DND-41 (cell line): ENCODE data around the gene MAGI1.

Experiments used
- ATAC-seq: fragments of 200-7000 bp; cut with Tn5 transposase; 3 replicates; pipeline ENCODE4 v1.9.1; 2021; ENCODE audit warnings: low read depth; ENCODE audit not compliant: insufficient read depth
- DNase-seq: peaks from one replicate; pipeline ENCODE4 v3.0.0-alpha.2; 2020
- H2AFZ ChIP-seq: 2 replicates; pipeline ENCODE4 v1.6.0; 2012; ENCODE audit warnings: low read depth, low read length
- H3K27ac ChIP-seq: 2 replicates; pipeline ENCODE4 v1.5.1; 2012; ENCODE audit warnings: low read length, inconsistent platforms
- H3K27me3 ChIP-seq: fragments of 200-600 bp; sonication (generic); 2 replicates; pipeline ENCODE4 v1.6.0; 2012; ENCODE audit warnings: low read length, mild to moderate bottlenecking, inconsistent platforms; ENCODE audit not compliant: insufficient read depth, poor library complexity
- H3K36me3 ChIP-seq: 2 replicates; pipeline ENCODE4 v1.5.1; 2012; ENCODE audit warnings: low read length, inconsistent platforms; ENCODE audit not compliant: insufficient read depth
- H3K4me1 ChIP-seq: 2 replicates; pipeline ENCODE4 v1.5.1; 2012; ENCODE audit warnings: mild to moderate bottlenecking, low read length; ENCODE audit not compliant: insufficient read depth
- H3K4me2 ChIP-seq: 2 replicates; pipeline ENCODE4 v1.6.0; 2012; ENCODE audit warnings: mild to moderate bottlenecking, moderate library complexity, low read length, inconsistent platforms; ENCODE audit not compliant: insufficient read depth
- H3K4me3 ChIP-seq, 2 experiments: fragments of 200-600 bp in 1 of 2; shearing (Covaris generic) in 1 of 2; 2 replicates each; pipeline ENCODE4 v1.5.1; 2012 to 2016; ENCODE audit warnings: inconsistent platforms in 2 of 2, low read length in 2 of 2, mild to moderate bottlenecking in 2 of 2, low read depth in 1 of 2, moderate library complexity in 1 of 2
- H3K79me2 ChIP-seq: 2 replicates; pipeline ENCODE4 v1.6.0; 2012; ENCODE audit warnings: low read length, inconsistent platforms; ENCODE audit not compliant: insufficient read depth
- H3K9ac ChIP-seq: 2 replicates; pipeline ENCODE4 v1.6.0; 2012; ENCODE audit warnings: low read depth, mild to moderate bottlenecking, inconsistent platforms, low read length, moderate library complexity
- H3K9me3 ChIP-seq: 2 replicates; pipeline ENCODE4 v1.5.1; 2012; ENCODE audit warnings: low read length, moderate library complexity, mild to moderate bottlenecking, inconsistent platforms; ENCODE audit not compliant: insufficient read depth, severe bottlenecking
- H4K20me1 ChIP-seq: 2 replicates; pipeline ENCODE4 v1.6.0; 2012; ENCODE audit warnings: low read length; ENCODE audit not compliant: insufficient read depth
- EZH2 ChIP-seq: IDR thresholded peaks from 3 replicates; pipeline ENCODE4 v1.6.1; 2012; ENCODE audit warnings: borderline replicate concordance, low read depth, mild to moderate bottlenecking, moderate library complexity, low read length, inconsistent platforms; ENCODE audit not compliant: severe bottlenecking
- TF ChIP-seq, protein P1 (sequence below): IDR thresholded peaks from 2 replicates; pipeline ENCODE4 v1.5.1; 2012; ENCODE audit warnings: borderline replicate concordance, low read length, moderate library complexity, mild to moderate bottlenecking; ENCODE audit not compliant: poor library complexity, severe bottlenecking; ENCODE audit errors: extremely low read depth

MAGI1 gene

DNA sequence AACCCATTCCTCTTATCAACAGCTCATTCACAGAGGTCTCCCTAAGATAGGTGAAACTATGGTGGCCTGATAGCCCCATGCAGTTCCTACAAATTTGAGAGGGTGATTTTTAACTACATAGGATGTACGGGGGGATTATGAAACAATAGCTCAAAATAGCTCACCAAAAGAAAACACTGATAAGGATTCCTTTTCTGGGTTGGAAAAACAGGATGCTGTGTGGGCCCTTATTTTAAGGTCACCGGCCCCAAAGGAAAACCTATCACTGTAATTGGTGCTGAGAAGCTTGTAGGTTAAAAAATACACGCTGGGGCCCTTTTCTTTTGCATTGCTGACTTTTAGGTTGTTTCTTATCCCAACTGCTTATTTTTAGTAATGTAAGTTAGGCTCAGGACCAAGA lies 627.4 kb downstream of the MAGI1 start:
- H3K4me2 ChIP-seq: no peak overlapping the region
- TF ChIP-seq, protein P1, sequence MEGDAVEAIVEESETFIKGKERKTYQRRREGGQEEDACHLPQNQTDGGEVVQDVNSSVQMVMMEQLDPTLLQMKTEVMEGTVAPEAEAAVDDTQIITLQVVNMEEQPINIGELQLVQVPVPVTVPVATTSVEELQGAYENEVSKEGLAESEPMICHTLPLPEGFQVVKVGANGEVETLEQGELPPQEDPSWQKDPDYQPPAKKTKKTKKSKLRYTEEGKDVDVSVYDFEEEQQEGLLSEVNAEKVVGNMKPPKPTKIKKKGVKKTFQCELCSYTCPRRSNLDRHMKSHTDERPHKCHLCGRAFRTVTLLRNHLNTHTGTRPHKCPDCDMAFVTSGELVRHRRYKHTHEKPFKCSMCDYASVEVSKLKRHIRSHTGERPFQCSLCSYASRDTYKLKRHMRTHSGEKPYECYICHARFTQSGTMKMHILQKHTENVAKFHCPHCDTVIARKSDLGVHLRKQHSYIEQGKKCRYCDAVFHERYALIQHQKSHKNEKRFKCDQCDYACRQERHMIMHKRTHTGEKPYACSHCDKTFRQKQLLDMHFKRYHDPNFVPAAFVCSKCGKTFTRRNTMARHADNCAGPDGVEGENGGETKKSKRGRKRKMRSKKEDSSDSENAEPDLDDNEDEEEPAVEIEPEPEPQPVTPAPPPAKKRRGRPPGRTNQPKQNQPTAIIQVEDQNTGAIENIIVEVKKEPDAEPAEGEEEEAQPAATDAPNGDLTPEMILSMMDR: no peak
- no peak for TF ChIP-seq EZH2
- no peak for DNase-seq
- no peaks in the 10 kb centered on the region for H3K27me3 ChIP-seq
- H3K79me2 ChIP-seq: no peaks in the 10 kb centered on the region
- H3K36me3 ChIP-seq: no peaks in the 10 kb centered on the region
- no peaks in the 10 kb centered on the region for H4K20me1 ChIP-seq
- H2AFZ ChIP-seq: no peak overlapping the region
- H3K9ac ChIP-seq: no peak overlapping the region
- ATAC-seq: no peak
- H3K4me3 ChIP-seq: no peak overlapping the region
- H3K9me3 ChIP-seq: no peaks in the 10 kb centered on the region
- H3K27ac ChIP-seq: no peak overlapping the region
- no peaks in the 10 kb centered on the region for H3K4me1 ChIP-seq

DNA sequence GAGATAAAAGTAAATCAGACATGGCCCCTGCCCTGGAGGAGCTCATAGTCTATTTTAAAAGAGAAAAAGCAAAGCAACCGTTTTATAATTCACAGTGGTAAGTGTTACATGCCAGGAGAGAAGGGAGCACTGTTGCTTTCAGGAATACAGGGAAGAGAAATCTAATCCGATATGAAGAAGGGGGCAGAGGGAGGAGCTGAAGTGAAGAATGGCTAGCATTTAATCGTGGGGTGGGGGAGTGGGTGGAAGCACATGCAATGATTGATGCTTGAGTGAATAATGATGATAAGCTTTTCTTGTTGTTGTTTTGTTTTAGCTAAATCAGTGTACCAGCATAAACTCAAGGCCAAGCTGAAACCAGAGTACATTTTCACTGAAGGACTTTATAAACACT lies 629.5 kb downstream of the MAGI1 start:
- no peak overlapping the region for H3K9ac ChIP-seq
- no peak overlapping the region for H3K4me3 ChIP-seq
- H3K79me2 ChIP-seq: no peaks in the 10 kb centered on the region
- no peak overlapping the region for H3K27ac ChIP-seq
- ATAC-seq: no peak
- no peaks in the 10 kb centered on the region for H3K36me3 ChIP-seq
- H2AFZ ChIP-seq: no peak overlapping the region
- no peak overlapping the region for H3K4me2 ChIP-seq
- no peak for DNase-seq
- no peaks in the 10 kb centered on the region for H4K20me1 ChIP-seq
- H3K9me3 ChIP-seq: no peaks in the 10 kb centered on the region
- H3K4me1 ChIP-seq: no peaks in the 10 kb centered on the region
- H3K27me3 ChIP-seq: no peaks in the 10 kb centered on the region
- TF ChIP-seq EZH2: no peak
- TF ChIP-seq, protein P1: no peak

DNA sequence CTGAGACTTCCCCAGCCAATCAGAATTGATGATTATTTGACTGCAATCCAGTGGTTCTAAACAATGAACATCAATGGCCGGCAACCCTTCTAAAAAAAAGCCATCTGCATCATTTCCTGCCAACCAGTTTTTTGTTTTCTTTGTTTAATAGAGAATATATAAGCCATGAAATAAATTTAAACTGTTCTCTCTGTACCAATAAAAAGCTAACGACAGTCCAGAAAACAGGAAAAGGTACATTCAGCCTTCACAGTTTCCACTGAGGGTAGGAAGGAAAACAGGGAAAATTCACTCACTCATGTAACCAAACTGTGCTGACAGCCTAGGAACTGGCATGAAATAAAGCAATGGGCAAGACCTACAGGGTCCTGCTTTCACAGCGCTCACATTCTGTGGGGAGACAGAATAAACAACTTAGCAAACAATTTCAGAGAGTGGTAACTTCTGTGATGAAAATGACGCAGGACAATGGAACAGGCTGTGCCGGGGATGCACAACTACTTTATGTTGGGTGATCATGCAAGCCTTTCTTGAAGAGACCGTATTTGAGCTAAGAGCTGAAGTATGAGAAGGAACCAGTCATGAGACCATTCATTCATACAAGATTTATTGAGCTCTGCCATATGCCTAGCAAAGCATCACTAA lies 630.1 kb downstream of the MAGI1 start:
- no peak overlapping the region for H3K4me3 ChIP-seq
- H3K79me2 ChIP-seq: no peaks in the 10 kb centered on the region

More for the DNA sequence above, 630.1 kb downstream of the MAGI1 start:
- H3K4me1 ChIP-seq: no peaks in the 10 kb centered on the region
- no peaks in the 10 kb centered on the region for H4K20me1 ChIP-seq
- H3K27ac ChIP-seq: no peak overlapping the region
- no peak overlapping the region for H3K9ac ChIP-seq
- no peak for DNase-seq
- no peak overlapping the region for H3K4me2 ChIP-seq
- H3K27me3 ChIP-seq: no peaks in the 10 kb centered on the region
- no peak for ATAC-seq
- TF ChIP-seq EZH2: no peak
- TF ChIP-seq, protein P1: no peak
- no peaks in the 10 kb centered on the region for H3K9me3 ChIP-seq
- no peaks in the 10 kb centered on the region for H3K36me3 ChIP-seq
- H2AFZ ChIP-seq: no peak overlapping the region
